HCT116 (cell line): ENCODE measurements around the gene PKP3. TPM values are rescaled to one million over a fixed set of nuclear protein-coding genes. Genes with fewer than 3 reads are reported as not detected.
A peak's percentile ranks its signal among the peaks of the same experiment; 100 is the strongest.

Experiments used
- ATAC-seq: fragments of 200-7000 bp; cut with Tn5 transposase; 2 replicates; pipeline ENCODE4 v1.9.1; 2020; ENCODE audit warnings: mild to moderate bottlenecking, moderate library complexity
- BruUV-seq: library from RNA; stranded (reverse); fragments of 400-500 nt; replicated peaks from 2 replicates; lab custom pipeline; 2021; lab: Mats Ljungman, UMichigan
- CTCF ChIA-PET: fragments of 300-600 bp; sonication (Branson Sonifier 250); formaldehyde crosslinking; loops from one replicate; lab custom pipeline; 2021; ENCODE audit warnings: antibody characterized with exemption; lab: Charles Lee
- POLR2A ChIA-PET: fragments of 300-600, 350-600 bp; sonication (Branson Sonifier 250); formaldehyde crosslinking; loops from one replicate; lab custom pipeline; 2021; ENCODE audit warnings: antibody characterized with exemption; lab: Charles Lee
- RAD21 ChIA-PET, 2 experiments: fragments of 300-600 bp; sonication (Branson Sonifier 250); formaldehyde crosslinking; loops; one replicate each; lab custom pipeline; 2023; ENCODE audit warnings: low total read pairs in 2 of 2; ENCODE audit not compliant: uncharacterized antibody in 2 of 2, unreplicated experiment in 2 of 2, low non-redundant PET in 1 of 2; lab: Charles Lee
- DNase-seq: peaks from one replicate; pipeline ENCODE4 v3.0.0-alpha.2; 2010; ENCODE audit warnings: low read depth, low spot score
- H2AFZ ChIP-seq: fragments of 200-600 bp; shearing (Covaris generic), sonication (generic); 2 replicates; pipeline ENCODE4 v1.6.1; 2017; ENCODE audit warnings: low read depth, mixed run types, mixed read lengths, antibody characterized with exemption, low read length; ENCODE audit not compliant: poor library complexity, severe bottlenecking
- H3K27ac ChIP-seq: 2 replicates; pipeline ENCODE4 v1.5.1; 2012; ENCODE audit warnings: low read depth, low read length
- H3K27me3 ChIP-seq: fragments of 200-600 bp; sonication (generic); 2 replicates; pipeline ENCODE4 v1.6.1; 2016; ENCODE audit warnings: mixed run types, low read length, mixed read lengths; ENCODE audit not compliant: insufficient read depth
- H3K36me3 ChIP-seq, 2 experiments: fragments of 200-500 bp in 1 of 2; fragments of 200-600 bp in 1 of 2; sonication (Bioruptor generic) in 1 of 2; sonication (generic) in 1 of 2; 2 replicates each; pipeline versions ENCODE4 v1.5.1 to v1.6.1; 2014 to 2016; ENCODE audit warnings: low read length in 2 of 2, inconsistent platforms in 1 of 2, mixed read lengths in 1 of 2, mixed run types in 1 of 2; ENCODE audit not compliant: insufficient read depth in 2 of 2, control insufficient read depth in 1 of 2
- H3K4me1 ChIP-seq, 2 experiments: fragments of 200-600 bp in 1 of 2; sonication (generic) in 1 of 2; 2 replicates each; pipeline versions ENCODE4 v1.5.1 to v1.6.1; 2012 to 2017; ENCODE audit warnings: low read length in 2 of 2, inconsistent platforms in 1 of 2, mild to moderate bottlenecking in 1 of 2, mixed read lengths in 1 of 2, mixed run types in 1 of 2, moderate library complexity in 1 of 2; ENCODE audit not compliant: insufficient read depth in 2 of 2, control insufficient read depth in 1 of 2
- H3K4me2 ChIP-seq: fragments of 200-600 bp; sonication (generic); 2 replicates; pipeline ENCODE4 v1.6.1; 2017; ENCODE audit warnings: mixed run types, low read length, mixed read lengths
- H3K4me3 ChIP-seq, 2 experiments: fragments of 200-600 bp in 1 of 2; sonication (generic) in 1 of 2; replicated peaks in 1 of 2; 2 replicates each; pipeline ENCODE4 v1.5.1; 2011 to 2016; ENCODE audit warnings: low read length in 2 of 2, control low read depth in 1 of 2, low read depth in 1 of 2, mild to moderate bottlenecking in 1 of 2, mixed read lengths in 1 of 2, mixed run types in 1 of 2
- H3K79me2 ChIP-seq: fragments of 200-600 bp; sonication (generic); 2 replicates; pipeline ENCODE4 v1.6.1; 2017; ENCODE audit warnings: mild to moderate bottlenecking, mixed run types, low read length, moderate library complexity, mixed read lengths; ENCODE audit not compliant: insufficient read depth
- H3K9ac ChIP-seq: fragments of 200-600 bp; sonication (generic); 2 replicates; pipeline ENCODE4 v1.6.1; 2016; ENCODE audit warnings: low read length, mixed read lengths
- H3K9me2 ChIP-seq: fragments of 200-600 bp; sonication (generic), shearing (Covaris generic); 2 replicates; pipeline ENCODE4 v1.6.1; 2017; ENCODE audit warnings: mixed run types, mild to moderate bottlenecking, moderate library complexity; ENCODE audit not compliant: insufficient read depth
- H3K9me3 ChIP-seq, 2 experiments: fragments of 200-500 bp in 1 of 2; fragments of 200-600 bp in 1 of 2; sonication (Bioruptor generic) in 1 of 2; sonication (generic) in 1 of 2; 2 replicates each; pipeline ENCODE4 v1.6.1; 2014 to 2017; ENCODE audit warnings: low read length in 2 of 2, mixed read lengths in 2 of 2, inconsistent platforms in 1 of 2, low read depth in 1 of 2, mild to moderate bottlenecking in 1 of 2, mixed run types in 1 of 2, moderate library complexity in 1 of 2; ENCODE audit not compliant: control insufficient read depth in 1 of 2, insufficient read depth in 1 of 2
- H4K20me1 ChIP-seq: fragments of 200-600 bp; sonication (generic), shearing (Covaris generic); 2 replicates; pipeline ENCODE4 v1.6.1; 2017; ENCODE audit warnings: mixed run types, mild to moderate bottlenecking, moderate library complexity; ENCODE audit not compliant: insufficient read depth
- CTCF ChIP-seq, 3 experiments: fragments of 200-600 bp in 1 of 3; sonication (generic) in 1 of 3; IDR thresholded peaks in 2 of 3; conservative IDR thresholded peaks in 1 of 3; 2 replicates each; pipeline ENCODE4 v1.5.1; 2012 to 2017; ENCODE audit warnings: low read depth in 2 of 3, low read length in 2 of 3, antibody characterized with exemption in 1 of 3, borderline replicate concordance in 1 of 3, control low read depth in 1 of 3, mild to moderate bottlenecking in 1 of 3, mixed read lengths in 1 of 3, mixed run types in 1 of 3, moderate library complexity in 1 of 3; ENCODE audit not compliant: insufficient read depth in 1 of 3
- FOSL1 ChIP-seq: IDR thresholded peaks from 2 replicates; pipeline ENCODE4 v1.6.1; 2012; ENCODE audit warnings: low read depth
- MAX ChIP-seq: IDR thresholded peaks from 2 replicates; pipeline ENCODE4 v1.6.1; 2012
- SIN3A ChIP-seq: IDR thresholded peaks from 2 replicates; pipeline ENCODE4 v1.6.1; 2012; ENCODE audit warnings: low read depth
- SP1 ChIP-seq: IDR thresholded peaks from 2 replicates; pipeline ENCODE4 v1.6.1; 2012; ENCODE audit warnings: low read depth
- YY1 ChIP-seq: IDR thresholded peaks from 2 replicates; pipeline ENCODE4 v1.6.1; 2011; ENCODE audit warnings: low read length, low read depth, moderate library complexity, mild to moderate bottlenecking; ENCODE audit not compliant: insufficient replicate concordance; ENCODE audit errors: extremely low read depth
- ZFX ChIP-seq: fragments of 450-650 bp; IDR thresholded peaks from 2 replicates; pipeline ENCODE4 v1.6.1; 2017
- intact Hi-C: fragments of 100-400 bp; cut with micrococcal nuclease; formaldehyde crosslinking; loops from 2 replicates; pipeline ENCODE4 v1.10.0; 2022
- total RNA-seq: library from RNA; stranded (reverse); gene quantifications from one replicate; pipeline ENCODE4 v1.2.1, GENCODE V29; 2021; ENCODE audit not compliant: unreplicated experiment

PKP3 gene
- total RNA-seq, 1 experiment from 2014 or later, result 157 TPM

DNA sequence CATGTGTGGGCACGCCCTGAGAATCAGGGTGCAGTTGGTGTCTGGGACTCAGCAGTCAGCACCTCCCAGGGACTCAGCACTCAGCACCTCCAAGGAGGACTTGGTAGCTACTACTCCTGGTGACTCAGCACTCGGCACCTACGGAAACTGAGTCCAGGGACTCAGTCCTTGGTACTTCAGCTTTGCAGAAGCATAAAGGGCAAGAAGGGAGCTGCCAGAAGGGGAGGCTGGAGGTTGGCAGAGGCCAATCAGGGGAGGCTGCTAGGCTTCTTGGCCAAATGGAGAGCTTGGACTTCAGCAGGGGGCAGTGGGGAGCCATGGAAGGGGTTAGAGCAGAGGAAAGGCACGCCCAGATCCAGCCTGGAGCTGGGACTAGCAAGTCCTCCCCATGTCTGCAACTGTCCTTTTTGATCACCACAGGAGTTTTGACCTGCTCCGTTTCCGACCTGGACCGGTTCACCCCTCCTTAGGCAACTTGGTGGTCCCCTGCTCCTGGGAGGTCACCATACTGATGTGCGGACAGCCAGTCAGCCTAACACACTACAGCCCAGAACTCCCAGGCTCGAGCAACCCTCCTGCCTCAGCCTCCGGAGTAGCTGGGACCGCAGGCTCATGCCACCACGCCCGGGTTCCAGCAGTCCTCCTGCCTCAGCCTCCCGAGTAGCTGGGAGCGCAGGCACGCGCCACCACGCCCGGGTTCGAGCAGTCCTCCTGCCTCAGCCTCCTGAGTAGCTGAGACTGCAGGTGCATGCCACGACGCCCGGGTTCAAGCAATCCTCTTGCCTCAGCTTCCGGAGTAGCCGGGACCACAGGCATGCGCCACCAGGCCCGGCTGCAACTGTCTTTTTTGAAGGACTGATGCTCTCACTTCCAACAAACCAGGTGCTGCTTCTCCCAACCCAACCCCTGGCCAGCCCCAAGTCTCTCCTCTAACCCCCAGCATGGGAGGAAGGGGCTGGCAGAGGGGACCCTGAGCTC lies 46.3 kb downstream of the PKP3 start:
- ChIA-PET CTCF (interaction anchor here (0.7 to 1.1 kb wide), 3 partner anchors 8 to 33 kb away, joined by 3 to 4 read pairs (median 4); partner anchors contain the start of gene PTDSS2), POLR2A (interaction anchor here (1.2 to 1.5 kb wide), 2 partner anchors 8 to 9 kb away, joined by 3 read pairs; partner anchors contain the start of gene PTDSS2)
- Histone ChIP-seq H3K36me3 (no peaks in the 10 kb centered on the region), H3K79me2 (peaks cover 14% of the 10 kb centered on the region; the same call in 1 of the 2 replicates), H2AFZ (no peak overlapping the region), H3K9me2 (no peaks in the 10 kb centered on the region), H3K4me3 (peak overlapping the region; percentile 60 to 77), H3K4me2 (peak overlapping the region; percentile 94), H3K4me1 (peaks cover 11 to 30% of the 10 kb centered on the region in 2 experiments), H3K27ac (peak overlapping the region; percentile 36; the same call in 1 of the 2 replicates)
- DNase-seq (no peak), ATAC-seq (no peak)
- intact Hi-C loops, result no loop called here
- TF ChIP-seq SP1, result no peak
- TF ChIP-seq YY1, result no peak
- no peak for TF ChIP-seq ZFX
- no peak for TF ChIP-seq MAX
- TF ChIP-seq SIN3A, result no peak
- TF ChIP-seq CTCF (IDR thresholded peaks at IDR 0.05 in 2 of 3, conservative IDR thresholded peaks at IDR 0.05 in 1 of 3; ENCODE audit: borderline replicate concordance in 1 of 3, insufficient read depth in 1 of 3, low read depth in 2 of 3, low read length in 2 of 3), result 0 out of 6 replicates have a peak, but pooled peaks of 1 of the 3 experiments have one; percentile 16
- TF ChIP-seq FOSL1, result no peak
- TF ChIP-seq, all 23 proteins: peak for 1
- Histone ChIP-seq H3K27me3 (no peaks in the 10 kb centered on the region), H3K9me3 (no peaks in the 10 kb centered on the region; a peak in 1 of 4 replicates), H3K9ac (no peak overlapping the region), H4K20me1 (no peaks in the 10 kb centered on the region)
- RAD21 ChIA-PET, result no interaction called here
- TSS peak; percentile 46 for BruUV-seq
